H9 (cell line): ENCODE results near the gene DISC1. TPM values are rescaled to one million over a fixed set of nuclear protein-coding genes. Genes with fewer than 3 reads are reported as not detected.

Source experiments
- DNase-seq: peaks from one replicate; pipeline ENCODE4 v3.0.0-alpha.2; 2017
- H2AFZ ChIP-seq: one replicate; pipeline ENCODE4 v1.6.1; 2013; ENCODE audit warnings: mild to moderate bottlenecking, low read length, control low read depth, moderate library complexity
- H2AK5ac ChIP-seq: 2 replicates; pipeline ENCODE4 v1.6.1; 2013; ENCODE audit warnings: low read length, control low read depth, mixed read lengths; ENCODE audit not compliant: insufficient read length
- H2BK120ac ChIP-seq: one replicate; pipeline ENCODE4 v1.6.1; 2013; ENCODE audit warnings: low read depth, mild to moderate bottlenecking, low read length, control low read depth, inconsistent platforms; ENCODE audit not compliant: poor library complexity, severe bottlenecking
- H2BK12ac ChIP-seq: 2 replicates; pipeline ENCODE4 v1.6.1; 2013; ENCODE audit warnings: low read length, control low read depth, mixed read lengths, low read depth; ENCODE audit not compliant: insufficient read length
- H2BK15ac ChIP-seq: 2 replicates; pipeline ENCODE4 v1.6.1; 2013; ENCODE audit warnings: low read depth, low read length, control low read depth
- H2BK20ac ChIP-seq: one replicate; pipeline ENCODE4 v1.6.1; 2013; ENCODE audit warnings: low read depth, mild to moderate bottlenecking, low read length, control low read depth, inconsistent platforms; ENCODE audit not compliant: poor library complexity, severe bottlenecking
- H2BK5ac ChIP-seq: 2 replicates; pipeline ENCODE4 v1.6.1; 2013; ENCODE audit warnings: low read length, control low read depth, mixed read lengths; ENCODE audit not compliant: insufficient read length
- H3K14ac ChIP-seq: 2 replicates; pipeline ENCODE4 v1.6.1; 2013; ENCODE audit warnings: low read length, control low read depth; ENCODE audit not compliant: insufficient read depth
- H3K18ac ChIP-seq: 2 replicates; pipeline ENCODE4 v1.6.1; 2013; ENCODE audit warnings: low read depth, mild to moderate bottlenecking, mixed read lengths, low read length, control low read depth; ENCODE audit not compliant: insufficient read length
- H3K23ac ChIP-seq: 2 replicates; pipeline ENCODE4 v1.6.1; 2013; ENCODE audit warnings: low read length, control low read depth, mixed read lengths, low read depth; ENCODE audit not compliant: insufficient read length
- H3K23me2 ChIP-seq: 2 replicates; pipeline ENCODE4 v1.6.1; 2013; ENCODE audit warnings: low read depth, mild to moderate bottlenecking, mixed read lengths, low read length, control low read depth; ENCODE audit not compliant: insufficient read length, poor library complexity, severe bottlenecking
- H3K27ac ChIP-seq: 2 replicates; pipeline ENCODE4 v1.5.1; 2013; ENCODE audit warnings: low read length, control low read depth, mixed read lengths, low read depth; ENCODE audit not compliant: insufficient read length
- H3K27me3 ChIP-seq: 2 replicates; pipeline ENCODE4 v1.6.1; 2013; ENCODE audit warnings: low read length, control low read depth, inconsistent platforms; ENCODE audit not compliant: insufficient read depth
- H3K4ac ChIP-seq: 2 replicates; pipeline ENCODE4 v1.6.1; 2013; ENCODE audit warnings: low read depth, mild to moderate bottlenecking, control low read depth, inconsistent platforms, low read length, moderate library complexity
- H3K4me1 ChIP-seq: 2 replicates; pipeline ENCODE4 v1.6.1; 2013; ENCODE audit warnings: low read length, control low read depth, inconsistent platforms; ENCODE audit not compliant: insufficient read depth
- H3K4me2 ChIP-seq: 2 replicates; pipeline ENCODE4 v1.6.1; 2013; ENCODE audit warnings: low read length, control low read depth, mixed read lengths; ENCODE audit not compliant: insufficient read length, insufficient read depth
- H3K56ac ChIP-seq: 2 replicates; pipeline ENCODE4 v1.6.1; 2013; ENCODE audit warnings: low read depth, mild to moderate bottlenecking, mixed read lengths, low read length, control low read depth; ENCODE audit not compliant: insufficient read length
- H3K79me1 ChIP-seq: 2 replicates; pipeline ENCODE4 v1.6.1; 2013; ENCODE audit warnings: low read depth, mild to moderate bottlenecking, moderate library complexity, low read length, control low read depth, inconsistent platforms; ENCODE audit not compliant: insufficient read depth, poor library complexity, severe bottlenecking
- H3K79me2 ChIP-seq: 2 replicates; pipeline ENCODE4 v1.6.1; 2013; ENCODE audit warnings: low read length, control low read depth, inconsistent platforms; ENCODE audit not compliant: insufficient read depth
- H3K9ac ChIP-seq: 2 replicates; pipeline ENCODE4 v1.6.1; 2013; ENCODE audit warnings: low read length, control low read depth, mixed read lengths; ENCODE audit not compliant: insufficient read length; ENCODE audit errors: extremely low read depth
- H3K9me3 ChIP-seq: one replicate; pipeline ENCODE4 v1.6.1; 2013; ENCODE audit warnings: low read depth, low read length, inconsistent platforms; ENCODE audit not compliant: control insufficient read depth
- H3T11ph ChIP-seq: one replicate; pipeline ENCODE4 v1.6.1; 2013; ENCODE audit warnings: mild to moderate bottlenecking, low read length, control low read depth, inconsistent platforms
- H4K20me1 ChIP-seq: one replicate; pipeline ENCODE4 v1.6.1; 2013; ENCODE audit not compliant: control insufficient read depth, insufficient read length, insufficient read depth
- H4K5ac ChIP-seq: 2 replicates; pipeline ENCODE4 v1.6.1; 2013; ENCODE audit warnings: low read depth, mild to moderate bottlenecking, mixed read lengths, low read length, control low read depth; ENCODE audit not compliant: insufficient read length
- H4K8ac ChIP-seq: replicated peaks from 2 replicates; pipeline ENCODE4 v1.6.1; 2013; ENCODE audit warnings: low read length, control low read depth, mixed read lengths, low read depth; ENCODE audit not compliant: insufficient read length
- H4K91ac ChIP-seq: 2 replicates; pipeline ENCODE4 v1.6.1; 2013; ENCODE audit warnings: low read depth, mild to moderate bottlenecking, moderate library complexity, mixed read lengths, low read length, control low read depth; ENCODE audit not compliant: insufficient read length
- H3K27ac Mint-ChIP-seq, 3 experiments: 2 replicates in 2 of 3; 3 replicates in 1 of 3; pipeline ENCODE4 v1.8.0; 2020 to 2021; ENCODE audit warnings: mixed read lengths in 3 of 3, mild to moderate bottlenecking in 1 of 3, moderate library complexity in 1 of 3
- H3K27me3 Mint-ChIP-seq: 2 replicates; pipeline ENCODE4 v1.8.0; 2021; ENCODE audit warnings: low read depth, mild to moderate bottlenecking, moderate library complexity, mixed read lengths
- H3K36me3 Mint-ChIP-seq, 3 experiments: 2 replicates in 2 of 3; 3 replicates in 1 of 3; pipeline ENCODE4 v1.8.0; 2020 to 2021; ENCODE audit warnings: low read depth in 3 of 3, mixed read lengths in 3 of 3; ENCODE audit not compliant: insufficient read depth in 1 of 3
- H3K4me1 Mint-ChIP-seq, 2 experiments: 2 replicates each; pipeline ENCODE4 v1.8.0; 2020; ENCODE audit warnings: mixed read lengths in 2 of 2
- H3K4me3 Mint-ChIP-seq, 2 experiments: 2 replicates in 1 of 2; 3 replicates in 1 of 2; pipeline ENCODE4 v1.8.0; 2020 to 2021; ENCODE audit warnings: mild to moderate bottlenecking in 2 of 2, mixed read lengths in 2 of 2, moderate library complexity in 1 of 2
- H3K9me3 Mint-ChIP-seq, 2 experiments: 2 replicates in 1 of 2; 3 replicates in 1 of 2; pipeline ENCODE4 v1.8.0; 2020; ENCODE audit warnings: mild to moderate bottlenecking in 2 of 2, mixed read lengths in 2 of 2, moderate library complexity in 1 of 2
- WGBS: extraction: QIAGEN DNeasy Blood & Tissue Kit; methylation state at CpG from one replicate; pipeline ENCODE4 v1.1.7; 2013; ENCODE audit warnings: missing lambda C conversion rate, low lambda C conversion rate, mixed read lengths; ENCODE audit not compliant: insufficient read length; ENCODE audit errors: extremely low coverage; 5-methylcytosine and 5-hydroxymethylcytosine counted together
- total RNA-seq: library from RNA; stranded (reverse); gene quantifications from 2 replicates; pipeline ENCODE4 v1.2.1, GENCODE V29; 2021
- TF ChIP-seq, protein P1 (sequence below): fragments of 200-600 bp; sonication (generic); conservative IDR thresholded peaks from 3 replicates; pipeline ENCODE4 v1.8.0; 2021; ENCODE audit warnings: antibody characterized with exemption, mild to moderate bottlenecking

DISC1 gene
- total RNA-seq, 1 experiment from 2014 or later: 2.5 TPM

DNA sequence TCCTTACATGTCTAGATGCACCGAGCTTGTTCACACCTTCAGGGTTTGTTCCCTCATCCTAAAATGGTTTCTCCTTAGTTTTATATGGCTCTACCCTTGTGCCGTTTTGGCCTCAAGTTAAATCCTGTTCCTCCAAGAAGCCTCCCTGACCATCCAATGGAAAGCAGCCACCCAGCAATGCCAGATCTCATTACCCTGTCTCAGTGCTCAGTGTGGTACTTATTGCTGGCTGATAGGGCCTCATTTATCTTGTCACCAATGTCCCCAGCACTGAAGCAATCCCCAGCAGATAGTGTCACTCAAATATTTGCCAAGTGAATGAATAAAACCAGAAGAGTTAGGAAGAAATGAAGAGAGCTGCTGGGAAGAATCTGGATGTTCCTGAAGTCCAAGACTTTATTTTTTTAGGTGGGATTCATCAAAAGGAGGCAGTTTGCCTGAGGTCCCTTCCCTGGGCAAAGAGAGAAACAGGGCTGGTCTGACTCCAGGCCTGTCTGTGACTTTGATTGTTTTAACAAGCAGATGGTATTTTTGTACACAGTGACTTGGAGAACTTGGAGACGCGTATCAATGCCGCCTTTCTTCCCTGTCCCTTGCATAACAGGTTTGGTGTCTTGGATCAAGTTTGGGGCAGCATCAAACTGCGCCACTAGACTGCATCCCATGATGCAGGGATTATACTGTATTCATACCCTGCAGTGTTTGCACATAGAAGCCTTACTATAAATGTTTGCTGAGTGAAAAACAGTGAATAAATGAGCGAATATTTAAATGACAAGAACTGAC lies 221.2 kb downstream of the DISC1 start:
- Mint-ChIP-seq H3K27ac (no peak overlapping the region), H3K9me3 (no peaks in the 10 kb centered on the region; a peak in 1 of 5 replicates), H3K4me3 (no peak overlapping the region), H3K36me3 (no peaks in the 10 kb centered on the region), H3K4me1 (peaks cover 6 to 9% of the 10 kb centered on the region in 2 experiments), H3K27me3 (peaks cover 20% of the 10 kb centered on the region)
- Histone ChIP-seq H3K4me1 (no peaks in the 10 kb centered on the region), H2AFZ (no peak overlapping the region), H3K79me1 (no peaks in the 10 kb centered on the region), H3K9me3 (no peaks in the 10 kb centered on the region), H2BK12ac (no peak overlapping the region), H3T11ph (no peak overlapping the region), H3K9ac (no peak overlapping the region), H3K27me3 (no peaks in the 10 kb centered on the region), H2BK120ac (no peak overlapping the region), H2AK5ac (no peak overlapping the region), H4K8ac (no peak overlapping the region), H4K91ac (no peak overlapping the region), H3K79me2 (no peaks in the 10 kb centered on the region), H3K4ac (no peak overlapping the region), H3K23me2 (no peaks in the 10 kb centered on the region), H2BK15ac (no peak overlapping the region), H2BK20ac (no peak overlapping the region), H3K18ac (no peak overlapping the region), H4K5ac (no peak overlapping the region), H3K23ac (no peak overlapping the region), H3K27ac (no peak overlapping the region), H3K14ac (no peak overlapping the region), H4K20me1 (no peaks in the 10 kb centered on the region), H3K56ac (no peak overlapping the region), H3K4me2 (no peak overlapping the region), H2BK5ac (no peak overlapping the region)
- no peak for DNase-seq
- no CpG with 5 or more reads among the region's 7 CpGs for WGBS
- TF ChIP-seq, protein P1, sequence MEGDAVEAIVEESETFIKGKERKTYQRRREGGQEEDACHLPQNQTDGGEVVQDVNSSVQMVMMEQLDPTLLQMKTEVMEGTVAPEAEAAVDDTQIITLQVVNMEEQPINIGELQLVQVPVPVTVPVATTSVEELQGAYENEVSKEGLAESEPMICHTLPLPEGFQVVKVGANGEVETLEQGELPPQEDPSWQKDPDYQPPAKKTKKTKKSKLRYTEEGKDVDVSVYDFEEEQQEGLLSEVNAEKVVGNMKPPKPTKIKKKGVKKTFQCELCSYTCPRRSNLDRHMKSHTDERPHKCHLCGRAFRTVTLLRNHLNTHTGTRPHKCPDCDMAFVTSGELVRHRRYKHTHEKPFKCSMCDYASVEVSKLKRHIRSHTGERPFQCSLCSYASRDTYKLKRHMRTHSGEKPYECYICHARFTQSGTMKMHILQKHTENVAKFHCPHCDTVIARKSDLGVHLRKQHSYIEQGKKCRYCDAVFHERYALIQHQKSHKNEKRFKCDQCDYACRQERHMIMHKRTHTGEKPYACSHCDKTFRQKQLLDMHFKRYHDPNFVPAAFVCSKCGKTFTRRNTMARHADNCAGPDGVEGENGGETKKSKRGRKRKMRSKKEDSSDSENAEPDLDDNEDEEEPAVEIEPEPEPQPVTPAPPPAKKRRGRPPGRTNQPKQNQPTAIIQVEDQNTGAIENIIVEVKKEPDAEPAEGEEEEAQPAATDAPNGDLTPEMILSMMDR: no peak
